Hepatocyte (in vitro differentiated cells): ENCODE measurements around the gene FAM117B.

Experiments used
- CTCF ChIP-seq: fragments of 200-600 bp; sonication (generic); IDR thresholded peaks from 2 replicates; pipeline ENCODE4 v1.5.1; 2016; ENCODE audit warnings: antibody characterized with exemption, mild to moderate bottlenecking; ENCODE audit not compliant: poor library complexity
- EZH2 ChIP-seq: fragments of 200-600 bp; sonication (generic); IDR thresholded peaks from 2 replicates; pipeline ENCODE4 v1.6.1; 2016; ENCODE audit warnings: antibody characterized with exemption, mild to moderate bottlenecking, borderline replicate concordance

- no peak for TF ChIP-seq EZH2
- no peak for TF ChIP-seq CTCF
Measured at GRCh38 chr2:202780514-202781021, 145.8 kb downstream of the FAM117B start.
